HepG2 (cell line): Measurements from ENCODE around the gene PODN. TPM values are rescaled to one million over a fixed set of nuclear protein-coding genes. Genes with fewer than 3 reads are reported as not detected.

Experiments
- ATAC-seq: fragments of 200-7000 bp; cut with Tn5 transposase; 3 replicates; pipeline ENCODE4 v1.9.1; 2020; ENCODE audit warnings: mild to moderate bottlenecking, moderate library complexity
- BruUV-seq: library from RNA; stranded (reverse); fragments of 400-500 nt; replicated peaks from 2 replicates; lab custom pipeline; 2021; lab: Mats Ljungman, UMichigan
- CTCF ChIA-PET: fragments of 300-600 bp; formaldehyde crosslinking; extraction: SDS; loops from one replicate; lab custom pipeline; 2021; ENCODE audit warnings: low total read pairs, inconsistent platforms, low intra/inter-chr PET ratio; lab: Yijun Ruan, JAX
- POLR2A ChIA-PET: fragments of 350-600 bp; sonication (Branson Sonifier 250); formaldehyde crosslinking; loops from one replicate; lab custom pipeline; 2020; ENCODE audit warnings: antibody characterized with exemption, inconsistent platforms; lab: Yijun Ruan, JAX
- DNase-seq: peaks from one replicate; pipeline ENCODE4 v3.0.0-alpha.2; 2015; ENCODE audit warnings: low spot score
- FAIRE-seq: peaks from 3 replicates; lab custom pipeline; 2011; peaks lifted over from hg19 to GRCh38; lab: Jason Lieb, UNC
- H2AFZ ChIP-seq: one replicate; pipeline ENCODE4 v1.6.1; 2011; ENCODE audit warnings: low read length, inconsistent platforms
- H3K27ac ChIP-seq: fragments of 300-600 bp; 3 replicates; pipeline ENCODE4 v1.8.0; 2011; ENCODE audit warnings: mixed run types, mild to moderate bottlenecking, mixed read lengths, low read length, inconsistent platforms; ENCODE audit not compliant: insufficient read depth; ENCODE audit errors: extremely low read length
- H3K27me3 ChIP-seq, 2 experiments: fragments of 200-600 bp in 1 of 2; 2 replicates in 1 of 2; 3 replicates in 1 of 2; pipeline versions ENCODE4 v1.6.0 to v1.8.0; 2011; ENCODE audit warnings: low read length in 2 of 2, mild to moderate bottlenecking in 2 of 2, moderate library complexity in 2 of 2, inconsistent platforms in 1 of 2; ENCODE audit not compliant: insufficient read depth in 2 of 2, control insufficient read depth in 1 of 2
- H3K36me3 ChIP-seq, 2 experiments: fragments of 200-600 bp in 1 of 2; replicated peaks in 1 of 2; 2 replicates in 1 of 2; 3 replicates in 1 of 2; pipeline versions ENCODE4 v1.5.1 to v1.8.0; 2011; ENCODE audit warnings: low read length in 2 of 2, inconsistent platforms in 1 of 2; ENCODE audit not compliant: insufficient read depth in 2 of 2, control insufficient read depth in 1 of 2
- H3K4me1 ChIP-seq: 2 replicates; pipeline ENCODE4 v1.5.1; 2012; ENCODE audit warnings: low read length, inconsistent platforms; ENCODE audit not compliant: insufficient read depth
- H3K4me2 ChIP-seq: 2 replicates; pipeline ENCODE4 v1.6.0; 2011; ENCODE audit warnings: low read depth, low read length, inconsistent platforms
- H3K4me3 ChIP-seq, 3 experiments: fragments of 200-600 bp in 1 of 3; sonication (generic), shearing (Covaris generic) in 1 of 3; replicated peaks in 1 of 3; 2 replicates each; pipeline ENCODE4 v1.5.1; 2011 to 2016; ENCODE audit warnings: low read length in 3 of 3, inconsistent platforms in 2 of 3, low read depth in 2 of 3, mild to moderate bottlenecking in 2 of 3, control low read depth in 1 of 3, mixed read lengths in 1 of 3; ENCODE audit not compliant: insufficient read depth in 1 of 3
- H3K79me2 ChIP-seq: one replicate; pipeline ENCODE4 v1.6.1; 2011; ENCODE audit warnings: low read length, inconsistent platforms; ENCODE audit not compliant: insufficient read depth
- H3K9ac ChIP-seq: 2 replicates; pipeline ENCODE4 v1.6.0; 2011; ENCODE audit warnings: mild to moderate bottlenecking, low read depth, low read length, inconsistent platforms; ENCODE audit not compliant: insufficient read depth
- H3K9me3 ChIP-seq: 2 replicates; pipeline ENCODE4 v1.5.1; 2012; ENCODE audit warnings: mild to moderate bottlenecking, low read length
- H4K20me1 ChIP-seq: 2 replicates; pipeline ENCODE4 v1.6.0; 2011; ENCODE audit warnings: inconsistent platforms, mild to moderate bottlenecking, low read length, moderate library complexity; ENCODE audit not compliant: insufficient read depth
- HMGA1 ChIP-seq: sonication (generic); formaldehyde crosslinking; conservative IDR thresholded peaks from 2 replicates; pipeline ENCODE4 v1.4.0; 2020; ENCODE audit warnings: missing genetic modification reagents
- IKZF5 ChIP-seq: IDR thresholded peaks from 2 replicates; pipeline ENCODE4 v1.6.1; 2018; ENCODE audit warnings: missing genetic modification reagents, mild to moderate bottlenecking, missing compliant biosample characterization
- SRF ChIP-seq: IDR thresholded peaks from 2 replicates; pipeline ENCODE4 v1.6.1; 2011; ENCODE audit warnings: mild to moderate bottlenecking, low read depth, low read length, moderate library complexity
- ZBED4 ChIP-seq: sonication (generic); formaldehyde crosslinking; IDR thresholded peaks from 2 replicates; pipeline ENCODE4 v1.4.0; 2020; ENCODE audit warnings: missing genetic modification reagents, borderline replicate concordance
- ZNF30 ChIP-seq: sonication (generic); formaldehyde crosslinking; IDR thresholded peaks from 2 replicates; pipeline ENCODE4 v1.5.0; 2020; ENCODE audit warnings: mild to moderate bottlenecking, missing genetic modification reagents
- ZSCAN12 ChIP-seq: sonication (generic); formaldehyde crosslinking; IDR thresholded peaks from 2 replicates; pipeline ENCODE4 v1.9.0; 2021; ENCODE audit warnings: mild to moderate bottlenecking, missing genetic modification reagents
- WGBS: methylation state at CpG from one replicate; pipeline ENCODE4 v1.1.6; 2017; ENCODE audit warnings: low lambda C conversion rate; 5-methylcytosine and 5-hydroxymethylcytosine counted together
- in situ Hi-C: cut with HindIII; loops from 2 replicates; pipeline ENCODE4 v1.10.0; 2017; ENCODE audit warnings: low pct_unique_long_range_greater_than_20kb; ENCODE audit not compliant: extremely low pct_ligation_motif_present
- intact Hi-C: fragments of 100-400 bp; cut with micrococcal nuclease; formaldehyde crosslinking; loops from one replicate; pipeline ENCODE4 v1.10.0; 2022; ENCODE audit not compliant: unreplicated experiment
- polyA plus RNA-seq, 8 experiments: library from polyadenylated mRNA; depleted of rRNA in 3 of 8; stranded (reverse) in 7 of 8; unstranded in 1 of 8; fragments of >200 nt; fragmentation: Illumina TruSeq in 4 of 8; extraction: Trizol in 4 of 8; gene quantifications; 2 replicates each; pipeline versions ENCODE4 v1.2.1 to v1.2.3, GENCODE V29; 2011 to 2016; ENCODE audit warnings: low read depth in 4 of 8, missing spikeins in 1 of 8, mixed read lengths in 1 of 8; ENCODE audit not compliant: insufficient read depth in 1 of 8
- total RNA-seq, 5 experiments: library from RNA; depleted of rRNA; stranded (reverse); fragments of >200 nt; fragmentation: Illumina TruSeq; extraction: Trizol; gene quantifications; 2 replicates each; pipeline ENCODE4 v1.2.3, GENCODE V29; 2016; ENCODE audit warnings: low read depth in 1 of 5

Gene PODN
- total and polyA plus RNA-seq, 2 of the 13 experiments (the other 11 are each of a cell fraction or from before 2014, with no cell fraction given): 0.13 TPM; not detected in 1

- Histone ChIP-seq H4K20me1 (peaks cover 2% of the 10 kb centered on the region; the same call in 1 of the 2 replicates), H3K4me2 (no peak overlapping the region), H3K9ac (no peak overlapping the region), H3K4me3 (no peak overlapping the region), H2AFZ (no peak overlapping the region), H3K27me3 (no peaks in the 10 kb centered on the region), H3K79me2 (peaks cover 22% of the 10 kb centered on the region), H3K4me1 (peaks cover 22% of the 10 kb centered on the region), H3K9me3 (no peaks in the 10 kb centered on the region), H3K27ac (no peak overlapping the region), H3K36me3 (peaks cover 0 to 8% of the 10 kb centered on the region in 2 experiments; a peak in 3 of 5 replicates)
- in situ Hi-C loops (no loop called here), intact Hi-C loops (no loop called here)
- FAIRE-seq: no peak
- WGBS: 91% methylated on average over 3 of the region's 3 CpGs
- ChIA-PET POLR2A (no interaction called here), CTCF (no interaction called here)
- no peak for TF ChIP-seq ZBED4 (CRISPR knock-in tag)
- TF ChIP-seq HMGA1 (CRISPR knock-in tag): no peak
- TF ChIP-seq IKZF5 (CRISPR knock-in tag): no peak
- no peak for TF ChIP-seq ZSCAN12 (CRISPR knock-in tag)
- no peak for TF ChIP-seq ZNF30 (CRISPR knock-in tag)
- no peak for TF ChIP-seq SRF
- BruUV-seq: no TSS peak
- ATAC-seq: no peak
- no peak for DNase-seq
Measured at GRCh38 chr1:53023546-53023945, 38.5 kb upstream of the PODN start.
